Measurements from ENCODE around the gene GOLPH3L. TPM values are rescaled to one million over a fixed set of nuclear protein-coding genes. Genes with fewer than 3 reads are reported as not detected.

The GOLPH3L gene
- total RNA-seq, 1 experiment from 2014 or later, result 9.6 TPM

DNA sequence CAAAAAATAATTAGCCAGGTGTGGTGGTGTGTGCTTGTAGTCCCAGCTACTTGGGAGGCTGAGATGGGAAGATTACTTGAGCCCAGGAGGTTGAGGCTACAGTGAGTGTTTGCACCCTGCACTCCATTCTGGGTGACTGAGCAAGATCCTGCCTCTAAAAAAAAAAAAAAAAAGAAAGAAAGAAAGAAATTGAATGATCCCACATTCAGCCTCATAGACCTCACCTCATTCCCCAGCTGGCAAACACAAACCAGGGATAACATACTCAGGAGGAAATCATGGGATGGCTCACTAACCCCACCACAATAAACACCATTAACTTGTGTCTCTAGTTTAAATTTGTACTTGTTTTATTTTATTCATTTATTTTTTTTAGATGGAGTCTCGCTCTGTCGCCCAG lies 76.0 kb downstream of the GOLPH3L start:
- H3K4me1 ChIP-seq (ENCODE audit: insufficient read depth, low read length), result peaks cover 52% of the 10 kb centered on the region
- H3F3A ChIP-seq (ENCODE audit: low read length, unreplicated experiment), result peaks cover 5% of the 10 kb centered on the region
- no peak overlapping the region for H3K9ac ChIP-seq (ENCODE audit: low read length)
- no peak overlapping the region for H3K4me2 ChIP-seq (ENCODE audit: low read length)
- CTCF ChIA-PET, result interaction anchor here (0.6 to 1.0 kb wide), 3 partner anchors 41 to 375 kb away, joined by 3 to 6 read pairs (median 6); partner anchors contain the start of gene MCL1
- no peaks in the 10 kb centered on the region for H3K9me2 ChIP-seq (replicated peaks; ENCODE audit: low read length)
- H3K27me3 ChIP-seq (ENCODE audit: low read length), result no peaks in the 10 kb centered on the region
- no peak for TF ChIP-seq EZH2phosphoT487 (IDR thresholded peaks at IDR 0.05; ENCODE audit: borderline replicate concordance, low read length)
- TF ChIP-seq EZH2 (IDR thresholded peaks at IDR 0.05; ENCODE audit: low read length, unreplicated experiment), result no peak
- TF ChIP-seq CTCF (conservative IDR thresholded peaks at IDR 0.05; ENCODE audit: low read depth, low read length), result no peak
- H2AFZ ChIP-seq (ENCODE audit: low read length), result no peak overlapping the region
- peaks cover 26% of the 10 kb centered on the region for H3K79me2 ChIP-seq (ENCODE audit: low read length)
- H3K36me3 ChIP-seq (ENCODE audit: low read depth, low read length), result peaks cover 69% of the 10 kb centered on the region
- H3K9me3 ChIP-seq (ENCODE audit: low read length), result no peaks in the 10 kb centered on the region
- no peak overlapping the region for H3K4me3 ChIP-seq (ENCODE audit: low read length)
- POLR2A ChIA-PET (ENCODE audit: unreplicated experiment), result interaction anchor here (1.5 kb wide), 1 partner anchor 41 kb away, joined by 11 read pairs; the partner anchor contains the start of gene MCL1
- ATAC-seq (no peak), DNase-seq (no peak)
- H3K27ac ChIP-seq (ENCODE audit: low read length), result peak overlapping the region; percentile 42; the same call in 1 of the 2 replicates
- H4K20me1 ChIP-seq (ENCODE audit: low read length), result no peaks in the 10 kb centered on the region
- BruUV-seq (replicated peaks), result no TSS peak
- intact Hi-C loops (cut with micrococcal nuclease), result loop anchor here (2.0 to 10.0 kb wide), 5 partner anchors 42 to 384 kb away; partner anchors contain the start of genes MCL1, MINDY1, PRUNE1 and SETDB1

- Histone ChIP-seq H3K36me3 (ENCODE audit: low read depth, low read length) (peaks cover 59% of the 10 kb centered on the region), H3K4me2 (ENCODE audit: low read length) (no peak overlapping the region), H2AFZ (ENCODE audit: low read length) (no peak overlapping the region), H3K9me2 (replicated peaks; ENCODE audit: low read length) (no peaks in the 10 kb centered on the region), H3K9me3 (ENCODE audit: low read length) (no peaks in the 10 kb centered on the region), H3K9ac (ENCODE audit: low read length) (no peak overlapping the region), H3K4me1 (ENCODE audit: insufficient read depth, low read length) (peaks cover 54% of the 10 kb centered on the region), H3K27ac (ENCODE audit: low read length) (peak overlapping the region; percentile 42), H3K27me3 (ENCODE audit: low read length) (no peaks in the 10 kb centered on the region), H3F3A (ENCODE audit: low read length, unreplicated experiment) (peaks cover 5% of the 10 kb centered on the region), H3K4me3 (ENCODE audit: low read length) (no peak overlapping the region), H4K20me1 (ENCODE audit: low read length) (no peaks in the 10 kb centered on the region), H3K79me2 (ENCODE audit: low read length) (peaks cover 21% of the 10 kb centered on the region)
- peak; percentile 74 for ATAC-seq
- DNase-seq, result peak; percentile 84
- intact Hi-C loops (cut with micrococcal nuclease), result loop anchor here (2.0 to 10.0 kb wide), 5 partner anchors 41 to 385 kb away; partner anchors contain the start of genes MCL1, MINDY1, PRUNE1 and SETDB1
- CTCF ChIA-PET, result interaction anchor here (0.6 to 1.1 kb wide), 4 partner anchors 36 to 250 kb away, joined by 3 to 4 read pairs (median 3); no protein-coding TSS in a partner anchor
- TF ChIP-seq EZH2phosphoT487 (IDR thresholded peaks at IDR 0.05; ENCODE audit: borderline replicate concordance, low read length), result no peak
- TF ChIP-seq CTCF (conservative IDR thresholded peaks at IDR 0.05; ENCODE audit: low read depth, low read length), result peak; percentile 72
- POLR2A ChIA-PET (ENCODE audit: unreplicated experiment), result interaction anchor here (0.6 to 1.5 kb wide), 4 partner anchors 40 to 194 kb away, joined by 3 to 11 read pairs (median 6); partner anchors contain the start of gene MCL1
- BruUV-seq (replicated peaks), result no TSS peak
These were observed 77.1 kb downstream of the GOLPH3L start for GRCh38 chr1:150619576-150620509.

Data from PC-3 (cell line).